Measurements from ENCODE around the gene COPZ2. TPM values are rescaled to one million over a fixed set of nuclear protein-coding genes. Genes with fewer than 3 reads are reported as not detected.

The COPZ2 gene
- total RNA-seq, 6 experiments from 2014 or later: 18.9 to 26.6 (median 23.8) TPM

DNA sequence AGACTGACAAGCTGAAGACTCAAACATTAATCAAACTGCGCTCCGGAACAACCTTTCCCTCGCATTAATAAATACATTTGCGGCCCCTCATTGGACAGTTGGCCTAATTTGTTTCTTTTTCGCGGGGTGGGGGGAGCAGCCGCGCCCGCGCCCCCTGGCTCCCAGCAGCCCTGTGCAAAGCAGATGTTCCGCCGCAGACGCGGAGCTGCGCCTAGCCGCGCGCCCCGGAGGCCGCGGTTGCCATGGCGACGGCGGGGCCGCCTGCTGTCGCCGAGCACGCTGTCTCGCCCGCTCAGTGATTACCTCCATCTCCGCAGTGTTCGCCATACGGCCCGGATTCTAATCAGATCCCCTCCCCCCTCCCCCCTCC, 25.5 kb downstream of the COPZ2 start:
- Histone ChIP-seq H3K4me1 (peaks cover 0 to 11% (median 0%) of the 10 kb centered on the region in 4 donors), H3K4me3 (peak overlapping the region in 1 of 3 donors; percentile 13), H3K9me3 (no peaks in the 10 kb centered on the region), H3K36me3 (no peaks in the 10 kb centered on the region), H3K27me3 (peaks cover 0 to 10% of the 10 kb centered on the region in 2 donors), H3K27ac (no peak overlapping the region)
- peak; percentile 37 to 56 (median 54) for ATAC-seq
- 0% methylated on average over 8 of the region's 34 CpGs for WGBS (ENCODE audit: insufficient coverage, low coverage, low lambda C conversion rate, missing lambda C conversion rate)
- DNase-seq: peak in 2 of 3 donors; percentile 44 to 50
- intact Hi-C loops (cut with DNase I): loop anchor here (10.0 kb wide), 1 partner anchor 167 kb away; the partner anchor contains the start of gene SCRN2 (in 2 of the 2)
- no peak for TF ChIP-seq POLR2A (IDR thresholded peaks at IDR 0.05)
- no peak for TF ChIP-seq CTCF (IDR thresholded peaks at IDR 0.05)

DNA sequence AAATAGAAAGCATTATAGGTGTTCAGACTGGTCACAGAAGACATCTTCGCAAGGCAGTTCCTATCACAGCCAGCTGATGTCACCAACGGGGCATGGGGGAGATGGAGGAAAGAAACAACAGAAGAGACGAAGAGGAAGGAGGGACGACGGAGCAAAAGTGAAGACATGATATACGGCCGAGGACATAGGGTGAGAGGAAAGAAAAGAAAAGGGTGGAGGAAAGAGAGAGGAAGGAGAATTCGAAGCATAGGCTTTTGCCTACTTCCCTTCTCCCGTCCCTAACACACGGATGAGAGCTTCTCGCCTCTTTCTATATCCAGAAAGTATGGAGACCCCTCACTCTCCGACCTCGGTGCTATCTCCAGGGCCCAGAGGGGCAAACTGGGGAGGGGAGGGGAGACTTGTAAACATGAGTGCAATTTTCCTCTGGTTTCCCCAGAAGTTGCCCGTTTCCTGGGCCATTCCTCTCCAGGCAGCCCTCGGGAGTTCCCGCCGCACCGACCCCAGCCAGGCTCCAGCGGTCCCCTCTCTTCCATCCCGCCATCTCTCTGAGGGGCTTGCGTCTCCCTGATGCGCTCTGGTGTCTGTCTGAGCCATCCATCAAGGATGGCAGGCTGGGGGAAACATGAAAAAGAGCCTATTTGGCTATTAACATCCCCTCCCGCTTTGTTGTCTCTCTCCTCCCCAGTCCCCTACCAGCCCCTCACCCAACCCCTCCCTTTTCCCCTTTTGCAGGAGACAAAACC, 26.0 kb downstream of the COPZ2 start:
- no peaks in the 10 kb centered on the region for H3K36me3 ChIP-seq
- intact Hi-C loops (cut with DNase I): loop anchor here (10.0 kb wide), 1 partner anchor 167 kb away; the partner anchor contains the start of gene SCRN2 (in 2 of the 2)
- H3K27ac ChIP-seq: no peak overlapping the region
- H3K4me3 ChIP-seq: peak overlapping the region in 1 of 3 donors; percentile 13
- no peaks in the 10 kb centered on the region for H3K9me3 ChIP-seq
- peaks cover 0 to 11% (median 0%) of the 10 kb centered on the region in 4 donors for H3K4me1 ChIP-seq
- WGBS (ENCODE audit: insufficient coverage, low coverage, low lambda C conversion rate, missing lambda C conversion rate): 9% methylated on average over 20 of the region's 23 CpGs
- TF ChIP-seq POLR2A (IDR thresholded peaks at IDR 0.05) (no peak), CTCF (IDR thresholded peaks at IDR 0.05) (peak; percentile 11 to 40 (median 35))
- ATAC-seq: peak; percentile 62 to 67 (median 62)
- peak in 1 of 3 donors; percentile 35 for DNase-seq
- peaks cover 0 to 10% of the 10 kb centered on the region in 2 donors for H3K27me3 ChIP-seq

DNA sequence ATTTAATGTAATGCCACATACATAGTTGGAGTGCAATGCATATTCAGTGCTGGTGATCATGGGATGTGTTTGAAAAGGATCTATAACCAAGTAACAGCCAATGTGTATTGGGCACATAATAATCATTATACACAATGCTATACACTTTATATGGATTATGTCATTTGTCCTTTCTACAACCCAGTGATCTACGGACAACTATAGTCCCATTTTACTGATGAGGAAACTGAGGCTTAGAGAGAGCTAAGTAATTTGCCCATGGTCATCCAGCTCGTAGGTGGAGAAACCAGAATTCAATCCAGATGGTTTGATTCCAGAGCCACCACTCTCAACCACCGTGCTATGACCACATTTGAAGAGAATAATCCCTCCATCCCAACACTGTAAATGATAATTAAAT, 27.4 kb downstream of the COPZ2 start:
- peaks cover 0 to 10% of the 10 kb centered on the region in 2 donors for H3K27me3 ChIP-seq

More for the DNA sequence above, 27.4 kb downstream of the COPZ2 start:
- ATAC-seq (no peak), DNase-seq (no peak)
- Histone ChIP-seq H3K9me3 (no peaks in the 10 kb centered on the region), H3K4me1 (peaks cover 0 to 11% (median 0%) of the 10 kb centered on the region in 4 donors), H3K4me3 (no peak overlapping the region), H3K27ac (no peak overlapping the region), H3K36me3 (no peaks in the 10 kb centered on the region)
- intact Hi-C loops (cut with DNase I): loop anchor here (10.0 kb wide), 1 partner anchor 165 kb away; the partner anchor contains the start of gene SCRN2 (in 2 of the 2)
- 61% methylated on average over 2 of the region's 3 CpGs for WGBS (ENCODE audit: insufficient coverage, low coverage, low lambda C conversion rate, missing lambda C conversion rate)
- TF ChIP-seq POLR2A (IDR thresholded peaks at IDR 0.05): no peak
- TF ChIP-seq CTCF (IDR thresholded peaks at IDR 0.05): no peak
